22Rv1 (cell line): ENCODE measurements around the gene MAP1LC3B2.

Experiments
- CTCF ChIP-seq: fragments of 450-650 bp; IDR thresholded peaks from 2 replicates; pipeline ENCODE4 v1.5.1; 2017; ENCODE audit warnings: mild to moderate bottlenecking
- ZFX ChIP-seq: fragments of 450-650 bp; IDR thresholded peaks from 2 replicates; pipeline ENCODE4 v1.6.1; 2017; ENCODE audit warnings: antibody characterized with exemption, borderline replicate concordance

DNA sequence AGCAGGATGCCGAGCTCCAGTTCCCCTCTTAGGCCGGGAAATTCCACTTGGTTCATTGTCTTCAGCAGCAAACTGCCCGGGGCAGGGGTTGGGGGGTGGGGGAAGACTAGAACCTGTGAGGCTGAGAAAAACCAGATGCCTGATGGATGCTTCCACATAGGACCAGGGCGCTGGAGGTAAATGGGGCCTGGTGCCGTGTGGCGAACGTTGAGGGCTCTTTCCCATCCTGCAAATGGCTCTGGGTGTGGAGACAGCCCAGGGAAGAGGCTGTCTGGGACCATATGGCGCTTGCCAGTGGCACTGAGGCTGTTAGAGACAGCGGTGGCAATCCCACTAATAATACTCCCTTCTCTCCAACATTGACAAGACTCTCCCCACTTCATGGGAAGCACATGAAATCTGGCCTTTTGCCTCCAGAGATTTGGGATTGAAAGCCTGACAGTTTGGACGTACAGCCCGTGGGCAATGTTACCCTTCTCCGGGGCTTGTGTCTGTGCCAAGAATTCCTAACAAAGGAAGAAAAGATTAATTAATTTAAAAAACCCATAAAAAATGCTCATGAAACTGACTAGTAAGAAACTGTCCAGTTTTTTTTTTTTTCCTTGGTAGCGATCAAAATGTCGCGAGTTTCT is 44.5 kb downstream of the MAP1LC3B2 start:
- TF ChIP-seq CTCF (no peak), ZFX (no peak)
